HT1080 (cell line): ENCODE results near the gene OAS1. TPM values are rescaled to one million over a fixed set of nuclear protein-coding genes. Genes with fewer than 3 reads are reported as not detected.
"Not testable (repeated sequence)": the region's sequence is repeated elsewhere in the genome, so short reads cannot be mapped to it uniquely, and the experiment has no call there.

ENCODE experiments used
- DNase-seq: peaks from one replicate; pipeline ENCODE4 v3.0.0-alpha.2; 2015; ENCODE audit warnings: low read depth
- total RNA-seq: library from RNA; depleted of rRNA; stranded (reverse); fragments of >200 nt; shearing (Covaris generic); gene quantifications from 2 replicates; pipeline ENCODE4 v1.2.3, GENCODE V29; 2014

Gene OAS1
- total RNA-seq, 1 experiment from 2014 or later, result 5.2 TPM

GRCh38 chr12:112936927-112937326 is 30.2 kb downstream of the OAS1 start:
- DNase-seq, result peak; percentile 11

GRCh38 chr12:112937741-112938719 is 31.3 kb downstream of the OAS1 start, which contains the start of gene OAS3:
Gene OAS3, plus strand, starts transcription at chr12:112938474. Its CDS starts 57 bp downstream, at chr12:112938531.
- DNase-seq, result peak; percentile 80

GRCh38 chr12:112938751-112939150 is 32.0 kb downstream of the OAS1 start:
- DNase-seq, result no peak

- no peak for DNase-seq
These were observed 33.1 kb downstream of the OAS1 start for GRCh38 chr12:112939761-112940381.

GRCh38 chr12:112941528-112942335 is 35.0 kb downstream of the OAS1 start:
- DNase-seq, result no peak

GRCh38 chr12:112942572-112942971 is 35.8 kb downstream of the OAS1 start:
- DNase-seq, result no peak

- no peak for DNase-seq
These were observed 37.4 kb downstream of the OAS1 start for GRCh38 chr12:112944024-112944690.

GRCh38 chr12:112945515-112945914 is 38.8 kb downstream of the OAS1 start:
- no peak for DNase-seq

- no peak for DNase-seq
These were observed 39.7 kb downstream of the OAS1 start for GRCh38 chr12:112946236-112947000.

- DNase-seq, result no peak
These were observed 40.6 kb downstream of the OAS1 start for GRCh38 chr12:112947314-112947713.

GRCh38 chr12:112947761-112948160 is 41.0 kb downstream of the OAS1 start:
- no peak for DNase-seq

- no peak for DNase-seq
These were observed 42.0 kb downstream of the OAS1 start for GRCh38 chr12:112948806-112949205.

GRCh38 chr12:112950701-112951100 is 43.9 kb downstream of the OAS1 start:
- no peak for DNase-seq

- DNase-seq, result not testable (repeated sequence)
These were observed 50.4 kb downstream of the OAS1 start for GRCh38 chr12:112957125-112957524.

GRCh38 chr12:112961074-112961473 is 54.3 kb downstream of the OAS1 start:
- DNase-seq, result peak; percentile 13

GRCh38 chr12:112961536-112961935 is 54.8 kb downstream of the OAS1 start:
- DNase-seq, result no peak

- DNase-seq, result no peak
These were observed 55.8 kb downstream of the OAS1 start for GRCh38 chr12:112962561-112962960.

- DNase-seq, result no peak
These were observed 56.6 kb downstream of the OAS1 start for GRCh38 chr12:112963227-112963861.

GRCh38 chr12:112964067-112964670 is 57.4 kb downstream of the OAS1 start:
- DNase-seq, result no peak
